Spleen (tissue), 7 donors: ENCODE measurements around the gene SLC35F3.

Experiments
- CTCF ChIP-seq, 11 experiments: fragments of 200-600 bp in 7 of 11; fragments of 450-650 bp in 4 of 11; sonication (generic) in 4 of 11; IDR thresholded peaks in 8 of 11; conservative IDR thresholded peaks in 3 of 11; 1 replicate in 7 of 11; 2 replicates in 4 of 11; pipeline versions ENCODE4 v1.4.0 to v1.8.0; 2016 to 2021; ENCODE audit warnings: antibody characterized with exemption in 11 of 11, inconsistent platforms in 4 of 11, mild to moderate bottlenecking in 1 of 11
- POLR2AphosphoS5 ChIP-seq, 3 donors: sonication (generic); formaldehyde crosslinking; IDR thresholded peaks; one replicate each; pipeline ENCODE4 v1.5.1; 2017; ENCODE audit warnings: antibody characterized with exemption in 3 of 3
- donor health status: DM: no; HTN: no; CAD: no; lungs with moderate emphysema.
- donor health status: DM: no; HTN: no; CAD: no.
- donor health status: DM: no; HTN: no; CAD: no.

GRCh38 chr1:234118911-234119310, 214.4 kb downstream of the SLC35F3 start:
- TF ChIP-seq POLR2AphosphoS5 (IDR thresholded peaks at IDR 0.05) (no peak), CTCF (IDR thresholded peaks at IDR 0.05 in 8 of 11, conservative IDR thresholded peaks at IDR 0.05 in 3 of 11) (no peak)
